GM11168 (cell line): ENCODE measurements around the gene SDHAF4.
"Not testable (repeated sequence)": the region's sequence is repeated elsewhere in the genome, so short reads cannot be mapped to it uniquely, and the experiment has no call there.

Experiments
- in situ Hi-C: fragments of 300-500 bp; cut with MboI; formaldehyde crosslinking; loops from one replicate; pipeline ENCODE4 v1.12.0; 2022; ENCODE audit warnings: low sequenced_read_pairs; ENCODE audit not compliant: unreplicated experiment

SDHAF4 gene

GRCh38 chr6:70590400-70590799 lies 23.7 kb downstream of the SDHAF4 start:
- in situ Hi-C loops: no loop called here

- in situ Hi-C loops: no loop called here
These were observed 25.8 kb downstream of the SDHAF4 start for GRCh38 chr6:70592391-70593117.

GRCh38 chr6:70593118-70593486 lies 26.4 kb downstream of the SDHAF4 start:
- in situ Hi-C loops: no loop called here

GRCh38 chr6:70599187-70599586 lies 32.5 kb downstream of the SDHAF4 start:
- in situ Hi-C loops: no loop called here

- in situ Hi-C loops: no loop called here
These were observed 34.3 kb downstream of the SDHAF4 start for GRCh38 chr6:70601014-70601413.

GRCh38 chr6:70604254-70604653 lies 37.5 kb downstream of the SDHAF4 start:
- in situ Hi-C loops: no loop called here

- in situ Hi-C loops: not testable (repeated sequence)
These were observed 40.6 kb downstream of the SDHAF4 start for GRCh38 chr6:70607371-70607770.

- in situ Hi-C loops: not testable (repeated sequence)
These were observed 42.5 kb downstream of the SDHAF4 start for GRCh38 chr6:70609181-70609580.

GRCh38 chr6:70616728-70617260 lies 50.1 kb downstream of the SDHAF4 start:
- in situ Hi-C loops: no loop called here

GRCh38 chr6:70620746-70621145 lies 54.0 kb downstream of the SDHAF4 start:
- in situ Hi-C loops: no loop called here

- in situ Hi-C loops: no loop called here
These were observed 55.7 kb downstream of the SDHAF4 start for GRCh38 chr6:70622461-70622860.

- in situ Hi-C loops: no loop called here
These were observed 58.7 kb downstream of the SDHAF4 start for GRCh38 chr6:70625436-70625835.

GRCh38 chr6:70627500-70628254 lies 60.9 kb downstream of the SDHAF4 start:
- in situ Hi-C loops: no loop called here

- in situ Hi-C loops: no loop called here
These were observed 63.2 kb downstream of the SDHAF4 start for GRCh38 chr6:70629929-70630328.

GRCh38 chr6:70633870-70634269 lies 67.1 kb downstream of the SDHAF4 start:
- in situ Hi-C loops: no loop called here

- in situ Hi-C loops: no loop called here
These were observed 69.9 kb downstream of the SDHAF4 start for GRCh38 chr6:70636596-70636995.

- in situ Hi-C loops: no loop called here
These were observed 71.7 kb downstream of the SDHAF4 start for GRCh38 chr6:70638468-70638867.
